GM21367 (cell line): Measurements from ENCODE around the gene HIPK4.
"Not testable (repeated sequence)": the region's sequence is repeated elsewhere in the genome, so short reads cannot be mapped to it uniquely, and the experiment has no call there.

Experiments used
- ATAC-seq: cut with Tn5 transposase; IDR thresholded peaks from one replicate; pipeline ENCODE4 v1.9.1; 2021; ENCODE audit not compliant: unreplicated experiment

HIPK4 gene

DNA sequence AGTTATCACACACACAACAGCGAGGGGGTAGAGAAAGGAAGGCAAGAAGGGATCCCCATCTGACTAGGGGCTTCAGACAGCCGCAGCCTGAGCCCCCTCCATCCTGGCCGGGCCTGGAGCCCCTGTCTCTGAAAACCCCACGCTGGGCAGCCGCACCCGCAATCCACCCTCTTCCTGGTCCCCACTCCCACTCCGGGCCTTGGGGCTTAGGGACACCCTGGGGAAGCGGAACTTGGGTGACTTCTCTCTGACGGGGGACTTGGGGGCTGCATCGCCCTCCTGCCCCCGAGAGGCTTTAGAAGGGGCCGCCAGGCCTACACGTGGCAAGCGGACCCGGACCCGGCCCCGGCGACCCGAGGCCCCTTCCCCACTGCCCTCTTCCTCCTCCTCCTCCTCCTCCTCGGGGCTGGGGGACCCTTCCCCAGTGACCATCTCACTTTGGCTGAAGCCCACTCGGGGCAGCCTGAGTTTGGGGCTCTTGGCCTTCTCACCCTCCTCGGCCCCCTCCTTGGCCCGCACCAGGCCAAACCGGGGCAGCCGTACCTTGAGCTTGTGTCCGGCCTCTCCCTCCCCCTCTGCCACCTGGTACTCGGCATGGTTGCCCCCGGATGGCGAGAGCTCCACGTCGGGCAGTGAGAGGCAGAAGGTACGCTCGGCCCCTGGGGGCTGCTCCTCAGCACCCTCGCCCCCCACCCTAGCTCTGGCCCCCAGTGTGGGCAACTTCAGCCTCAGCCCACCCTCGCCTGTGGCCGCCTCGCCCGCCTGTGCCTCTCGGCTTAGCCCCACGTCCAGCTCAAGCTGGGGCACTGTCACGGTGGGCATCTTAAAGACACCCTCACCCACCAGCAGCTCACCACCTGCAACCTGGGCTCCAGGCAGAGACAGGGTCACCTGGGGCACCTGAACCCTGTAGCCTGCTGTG is 4.2 kb upstream of the HIPK4 start:
- no peak for ATAC-seq

DNA sequence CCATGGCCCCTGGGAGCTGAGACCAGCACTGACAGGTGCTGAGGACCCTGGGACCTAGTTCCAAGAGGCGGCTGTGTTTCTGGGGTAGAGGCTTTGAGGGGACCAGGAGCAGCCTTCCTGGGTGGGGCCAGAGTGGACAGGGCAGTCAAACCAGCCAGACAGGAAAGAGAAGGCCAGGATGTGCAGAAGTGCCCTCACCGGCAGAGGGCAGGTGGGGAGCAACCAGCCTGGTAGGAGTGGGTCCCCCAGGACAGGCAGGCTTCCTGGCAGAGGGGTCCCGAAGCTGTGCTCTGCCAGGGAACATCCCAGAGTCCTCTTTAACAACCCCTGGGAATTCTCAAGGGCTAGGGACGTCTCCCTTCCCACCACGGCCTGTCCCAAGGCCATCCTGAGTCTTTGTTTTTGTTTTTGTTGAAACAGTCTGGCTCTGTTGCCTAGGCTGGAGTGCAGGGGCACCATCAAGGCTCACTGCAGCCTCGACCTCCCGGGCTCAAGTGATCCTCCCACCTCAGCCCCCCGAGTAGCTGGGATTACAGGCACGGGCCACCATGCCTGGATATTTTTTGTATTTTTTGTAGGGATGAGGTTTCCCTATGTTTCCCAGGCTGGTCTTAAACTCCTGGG is 3.0 kb upstream of the HIPK4 start:
- no peak for ATAC-seq

- ATAC-seq = no peak
These were observed 2.1 kb upstream of the HIPK4 start for GRCh38 chr19:40392123-40392522.

DNA sequence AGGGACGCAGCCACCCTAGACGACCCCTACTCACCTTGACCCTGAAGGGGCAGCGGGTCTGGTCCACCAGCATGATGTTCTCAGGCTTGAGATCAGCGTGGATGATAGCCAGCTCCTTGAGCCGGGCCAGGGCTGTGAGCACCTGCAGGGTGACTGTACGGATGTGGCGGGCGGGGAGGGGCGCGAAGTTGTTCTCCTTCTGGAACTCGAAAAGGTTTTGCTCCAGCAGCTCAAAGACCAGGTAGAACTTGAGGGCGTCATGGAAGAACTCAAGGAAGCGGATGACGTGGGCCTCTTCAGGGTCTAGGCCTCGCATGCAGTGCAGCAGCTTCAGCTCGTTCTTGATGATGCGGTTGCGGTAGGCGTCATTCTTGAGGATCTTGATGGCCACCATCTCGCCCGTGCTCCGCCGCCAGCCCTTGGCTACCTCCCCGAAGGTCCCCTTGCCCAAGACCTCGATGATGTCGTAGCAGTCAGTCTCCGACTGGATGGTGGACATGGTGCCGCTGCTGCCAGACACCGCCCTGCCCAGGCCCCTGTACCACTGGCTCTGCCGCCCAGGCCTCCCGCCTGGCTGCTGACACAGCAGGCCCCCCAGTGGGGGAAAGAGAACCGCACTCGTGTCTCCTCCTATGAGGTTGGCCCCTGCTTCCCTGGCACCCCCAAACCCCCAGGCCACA is 437 bp downstream of the HIPK4 start:
- no peak for ATAC-seq

- ATAC-seq = no peak
These were observed 1.5 kb downstream of the HIPK4 start for GRCh38 chr19:40388481-40388880.

GRCh38 chr19:40387155-40387554 is 2.8 kb downstream of the HIPK4 start:
- no peak for ATAC-seq

GRCh38 chr19:40383668-40384248 is 6.2 kb downstream of the HIPK4 start:
- ATAC-seq = no peak

DNA sequence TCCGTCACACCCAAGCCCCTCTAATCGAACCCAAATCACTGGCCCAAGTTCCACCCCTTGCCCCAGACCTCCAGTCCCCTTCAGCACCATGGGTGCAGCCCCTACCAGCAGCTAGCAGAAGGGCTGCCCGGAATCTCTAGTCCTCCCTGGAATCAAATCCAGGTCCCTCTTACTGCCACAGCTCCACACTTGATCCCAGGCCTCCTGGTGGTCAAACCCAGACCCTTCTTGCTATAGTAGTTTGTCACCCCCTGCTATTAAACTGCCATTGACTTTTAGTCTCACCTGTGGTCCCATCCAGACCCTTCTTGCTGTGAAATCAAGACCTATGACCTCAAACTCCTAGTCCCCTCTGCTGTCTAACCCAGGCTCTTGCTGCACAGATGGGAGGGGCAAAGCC is 8.7 kb downstream of the HIPK4 start:
- no peak for ATAC-seq

- no peak for ATAC-seq
These were observed 9.6 kb downstream of the HIPK4 start for GRCh38 chr19:40380199-40381037.

GRCh38 chr19:40379446-40380198 is 10.4 kb downstream of the HIPK4 start:
- ATAC-seq = no peak

- ATAC-seq = no peak
These were observed 11.5 kb downstream of the HIPK4 start for GRCh38 chr19:40378509-40378908.

GRCh38 chr19:40377876-40378385 is 12.1 kb downstream of the HIPK4 start:
- ATAC-seq = no peak

GRCh38 chr19:40376286-40376862 is 13.6 kb downstream of the HIPK4 start:
- no peak for ATAC-seq

- ATAC-seq = no peak
These were observed 15.9 kb downstream of the HIPK4 start for GRCh38 chr19:40374084-40374483.

DNA sequence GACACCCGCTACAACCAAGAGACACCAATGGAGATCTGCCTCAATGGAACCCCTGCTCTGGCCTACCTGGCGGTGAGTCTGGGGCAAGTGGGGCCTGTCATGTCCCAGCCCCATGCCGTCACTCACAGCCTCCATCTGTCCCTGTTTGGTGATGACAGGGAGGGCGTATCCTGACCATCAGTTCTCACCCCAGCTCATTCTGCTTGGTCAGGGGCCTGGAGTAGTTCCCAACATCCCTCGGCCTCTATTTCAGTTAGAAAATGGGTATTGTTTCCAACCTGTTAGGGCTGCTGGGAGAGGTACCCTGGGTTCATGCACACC is 18.2 kb downstream of the HIPK4 start:
- no peak for ATAC-seq

DNA sequence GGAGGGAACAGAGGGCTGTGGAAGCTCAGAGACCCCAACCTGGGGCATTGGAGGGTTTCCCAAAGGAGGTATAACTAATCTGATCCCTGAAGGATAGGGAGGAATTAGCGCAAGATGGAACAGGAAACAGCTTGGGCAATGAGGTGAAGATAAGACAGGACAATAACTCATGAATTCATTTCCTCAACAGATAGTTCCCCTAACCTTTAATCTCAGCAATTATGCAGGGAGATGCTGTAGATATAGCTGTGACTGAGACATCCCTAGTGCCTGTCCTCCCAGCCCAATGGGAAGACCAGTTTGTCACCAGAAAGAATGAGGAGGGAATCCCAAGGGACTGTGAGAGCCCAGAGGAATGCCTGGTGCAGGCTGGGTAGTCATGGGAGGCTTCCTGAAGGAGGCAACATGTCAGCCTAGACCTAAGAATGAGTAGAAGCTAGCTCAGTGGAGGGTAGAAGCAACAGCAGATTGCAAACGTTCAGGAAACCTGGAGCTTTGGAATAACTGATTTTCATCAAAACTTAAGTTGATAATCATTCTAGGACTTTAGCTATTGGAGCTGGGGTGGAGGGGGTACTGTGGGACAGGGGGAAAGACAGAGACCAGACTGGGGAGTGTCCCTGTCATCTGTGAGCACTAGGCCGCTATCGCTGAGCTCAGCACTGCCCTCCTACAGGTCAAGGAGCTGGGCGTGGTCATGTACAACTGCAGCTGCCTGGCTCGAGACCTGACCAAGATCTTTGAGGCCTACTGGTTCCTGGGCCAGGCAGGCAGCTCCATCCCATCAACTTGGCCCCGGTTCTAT is 18.8 kb downstream of the HIPK4 start:
- no peak for ATAC-seq

DNA sequence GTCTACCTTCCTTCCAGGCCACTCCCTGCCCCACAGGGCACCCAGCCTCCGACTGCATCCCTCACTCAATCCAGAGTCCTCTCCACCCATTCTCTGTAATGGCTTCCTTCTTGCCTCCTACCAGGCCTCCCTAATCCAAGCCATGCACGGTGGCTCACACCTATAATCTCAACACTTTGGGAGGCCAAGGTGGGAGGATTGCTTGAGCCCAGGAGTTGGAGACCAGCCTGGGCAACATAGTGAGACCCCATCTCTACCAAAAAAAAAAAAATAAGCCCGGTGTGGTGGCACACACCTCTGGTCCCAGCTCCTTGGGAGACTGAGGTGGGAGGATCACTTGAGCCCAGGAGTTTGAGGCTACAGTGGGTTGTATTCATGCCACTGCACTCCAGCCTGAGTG is 19.7 kb downstream of the HIPK4 start:
- not testable (repeated sequence) for ATAC-seq

DNA sequence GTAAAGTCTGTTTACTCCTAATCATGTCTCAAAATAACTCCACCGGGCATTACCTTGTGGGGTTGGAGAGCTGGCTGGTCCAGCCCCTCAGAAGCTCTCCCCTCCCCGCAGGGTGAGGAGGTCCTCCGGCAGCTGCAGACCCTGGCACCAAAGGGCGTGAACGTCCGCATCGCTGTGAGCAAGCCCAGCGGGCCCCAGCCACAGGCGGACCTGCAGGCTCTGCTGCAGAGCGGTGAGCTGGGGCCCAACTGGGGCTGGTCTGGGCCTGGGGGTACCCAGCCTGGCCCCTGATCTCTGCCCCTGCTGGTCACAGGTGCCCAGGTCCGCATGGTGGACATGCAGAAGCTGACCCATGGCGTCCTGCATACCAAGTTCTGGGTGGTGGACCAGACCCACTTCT is 20.2 kb downstream of the HIPK4 start:
- no peak for ATAC-seq
